ENCODE results near the gene TMEM164.

GRCh38 chrX:110125446-110126162 lies 122.7 kb downstream of the TMEM164 start:
- no peak for TF ChIP-seq REST (IDR thresholded peaks at IDR 0.05; ENCODE audit: insufficient read depth in 1 of 2, low read depth in 2 of 2, low read length in 2 of 2)
- no peak for TF ChIP-seq POLR2AphosphoS5 (IDR thresholded peaks at IDR 0.05; ENCODE audit: low read depth, low read length)
- no peak for TF ChIP-seq TAF1 (IDR thresholded peaks at IDR 0.05; ENCODE audit: borderline replicate concordance, insufficient read depth, low read length)
- no peak for TF ChIP-seq SIN3A (IDR thresholded peaks at IDR 0.05; ENCODE audit: borderline replicate concordance, insufficient read depth, low read length)

Data from PFSK-1 (cell line).